OCI-LY1 (cell line): Measurements from ENCODE around the gene GLIS1.

ENCODE experiments used
- H2AFZ ChIP-seq: fragments of 200-600 bp; sonication (generic), shearing (Covaris generic); 2 replicates; pipeline ENCODE4 v1.6.0; 2014; ENCODE audit warnings: antibody characterized with exemption, mild to moderate bottlenecking, low read length
- H3F3A ChIP-seq: fragments of 200-600 bp; sonication (generic), shearing (Covaris generic); 2 replicates; pipeline ENCODE4 v1.6.0; 2014; ENCODE audit warnings: mild to moderate bottlenecking, antibody characterized with exemption, low read length, moderate library complexity; ENCODE audit not compliant: insufficient read depth
- H3K27ac ChIP-seq: fragments of 200-600 bp; sonication (generic); 2 replicates; pipeline ENCODE4 v1.5.1; 2014; ENCODE audit warnings: low read length, mixed run types, mild to moderate bottlenecking, low read depth; ENCODE audit not compliant: poor library complexity, severe bottlenecking
- H3K27me3 ChIP-seq: fragments of 200-600 bp; sonication (generic); 2 replicates; pipeline ENCODE4 v1.6.0; 2014; ENCODE audit warnings: antibody characterized with exemption, mild to moderate bottlenecking, low read length, moderate library complexity; ENCODE audit not compliant: insufficient read depth
- H3K36me3 ChIP-seq: fragments of 200-600 bp; sonication (generic); 2 replicates; pipeline ENCODE4 v1.6.1; 2014; ENCODE audit warnings: mild to moderate bottlenecking, antibody characterized with exemption, low read length, moderate library complexity, mixed read lengths; ENCODE audit not compliant: insufficient read depth
- H3K4me1 ChIP-seq: fragments of 200-600 bp; sonication (generic); 2 replicates; pipeline ENCODE4 v1.5.1; 2014; ENCODE audit warnings: mild to moderate bottlenecking, low read length, moderate library complexity; ENCODE audit not compliant: insufficient read depth, severe bottlenecking
- H3K4me2 ChIP-seq: fragments of 200-600 bp; sonication (generic), shearing (Covaris generic); 2 replicates; pipeline ENCODE4 v1.6.1; 2014; ENCODE audit warnings: low read length
- H3K4me3 ChIP-seq: fragments of 200-600 bp; sonication (generic); 2 replicates; pipeline ENCODE4 v1.5.1; 2014; ENCODE audit warnings: low read length, low read depth, mild to moderate bottlenecking, mixed read lengths; ENCODE audit not compliant: poor library complexity, severe bottlenecking
- H3K79me2 ChIP-seq: fragments of 200-600 bp; shearing (Covaris generic); 2 replicates; pipeline ENCODE4 v1.6.1; 2016; ENCODE audit warnings: mixed run types, low read length, mixed read lengths; ENCODE audit not compliant: insufficient read depth
- H3K9ac ChIP-seq: fragments of 200-600 bp; sonication (generic), shearing (Covaris generic); 2 replicates; pipeline ENCODE4 v1.6.1; 2014; ENCODE audit warnings: mild to moderate bottlenecking, low read length, mixed read lengths
- H3K9me2 ChIP-seq: fragments of 200-600 bp; sonication (generic), shearing (Covaris generic); 2 replicates; pipeline ENCODE4 v1.6.1; 2014; ENCODE audit warnings: low read depth, mild to moderate bottlenecking, low read length, mixed read lengths
- H3K9me3 ChIP-seq: fragments of 200-600 bp; shearing (Covaris generic); 2 replicates; pipeline ENCODE4 v1.6.1; 2014; ENCODE audit warnings: low read length, mixed read lengths
- H4K20me1 ChIP-seq: fragments of 200-600 bp; sonication (generic), shearing (Covaris generic); 2 replicates; pipeline ENCODE4 v1.6.0; 2016; ENCODE audit warnings: mild to moderate bottlenecking, low read length; ENCODE audit not compliant: insufficient read depth
- CTCF ChIP-seq: fragments of 200-600 bp; sonication (generic), shearing (Covaris generic); IDR thresholded peaks from 2 replicates; pipeline ENCODE4 v1.5.1; 2017; ENCODE audit warnings: mild to moderate bottlenecking, antibody characterized with exemption, low read length, moderate library complexity, mixed read lengths
- EZH2 ChIP-seq: fragments of 200-600 bp; sonication (generic), shearing (Covaris generic); IDR thresholded peaks from 2 replicates; pipeline ENCODE4 v1.8.0; 2017; ENCODE audit warnings: borderline replicate concordance, mixed run types, mild to moderate bottlenecking, antibody characterized with exemption, low read length, moderate library complexity, mixed read lengths

The GLIS1 gene

GRCh38 chr1:53470584-53470983, 268.4 kb downstream of the GLIS1 start:
- H3K79me2 ChIP-seq, result no peaks in the 10 kb centered on the region
- no peak overlapping the region for H3K4me2 ChIP-seq
- H3K4me1 ChIP-seq, result no peaks in the 10 kb centered on the region
- no peaks in the 10 kb centered on the region for H3K9me2 ChIP-seq
- no peaks in the 10 kb centered on the region for H3K9me3 ChIP-seq
- no peaks in the 10 kb centered on the region for H3K36me3 ChIP-seq
- H3K4me3 ChIP-seq, result no peak overlapping the region
- no peak overlapping the region for H3K9ac ChIP-seq
- no peaks in the 10 kb centered on the region for H3F3A ChIP-seq
- no peaks in the 10 kb centered on the region for H3K27me3 ChIP-seq
- TF ChIP-seq CTCF (no peak), EZH2 (no peak)
- no peaks in the 10 kb centered on the region for H4K20me1 ChIP-seq
- no peak overlapping the region for H2AFZ ChIP-seq
- H3K27ac ChIP-seq, result no peak overlapping the region

GRCh38 chr1:53470155-53470554, 268.8 kb downstream of the GLIS1 start:
- Histone ChIP-seq H3K9me3 (no peaks in the 10 kb centered on the region), H3K27ac (no peak overlapping the region), H3K9me2 (no peaks in the 10 kb centered on the region), H3K9ac (no peak overlapping the region), H3K4me1 (no peaks in the 10 kb centered on the region), H3K4me2 (no peak overlapping the region), H3K36me3 (no peaks in the 10 kb centered on the region), H2AFZ (no peak overlapping the region), H3K4me3 (no peak overlapping the region), H3K27me3 (no peaks in the 10 kb centered on the region), H3K79me2 (no peaks in the 10 kb centered on the region), H3F3A (no peaks in the 10 kb centered on the region), H4K20me1 (no peaks in the 10 kb centered on the region)
- TF ChIP-seq CTCF (no peak), EZH2 (no peak)

- no peaks in the 10 kb centered on the region for H3K79me2 ChIP-seq
- no peaks in the 10 kb centered on the region for H3K27me3 ChIP-seq
- no peaks in the 10 kb centered on the region for H3K9me2 ChIP-seq
- H2AFZ ChIP-seq, result no peak overlapping the region
- H3K36me3 ChIP-seq, result no peaks in the 10 kb centered on the region
- no peak overlapping the region for H3K27ac ChIP-seq
- H3K4me2 ChIP-seq, result no peak overlapping the region
- H3K4me3 ChIP-seq, result no peak overlapping the region
- no peaks in the 10 kb centered on the region for H3K9me3 ChIP-seq
- no peaks in the 10 kb centered on the region for H4K20me1 ChIP-seq
- H3F3A ChIP-seq, result no peaks in the 10 kb centered on the region
- no peaks in the 10 kb centered on the region for H3K4me1 ChIP-seq
- TF ChIP-seq EZH2, result no peak
- no peak for TF ChIP-seq CTCF
- H3K9ac ChIP-seq, result no peak overlapping the region
Observed at GRCh38 chr1:53469373-53469772, 269.6 kb downstream of the GLIS1 start.
